Measurements from ENCODE around the gene PALD1. TPM values are rescaled to one million over a fixed set of nuclear protein-coding genes. Genes with fewer than 3 reads are reported as not detected.

The PALD1 gene
- total RNA-seq, 4 donors from 2014 or later, result 10.4 to 19.1 (median 12.8) TPM

- no peak for DNase-seq (ENCODE audit: extremely low spot score)
- H3K4me3 ChIP-seq, result no peak overlapping the region
- peaks cover 40 to 70% (median 55%) of the 10 kb centered on the region in 4 donors for H3K4me1 ChIP-seq
- intact Hi-C loops (cut with DNase I), result no loop called here
- TF ChIP-seq CTCF (IDR thresholded peaks at IDR 0.05) (no peak), POLR2A (IDR thresholded peaks at IDR 0.05; ENCODE audit: low read depth) (no peak), EP300 (IDR thresholded peaks at IDR 0.05) (no peak), POLR2AphosphoS5 (IDR thresholded peaks at IDR 0.05) (no peak)
- 85% methylated on average over 4 of the region's 4 CpGs for WGBS
- H3K27me3 ChIP-seq, result no peaks in the 10 kb centered on the region
- H3K27ac ChIP-seq (replicated peaks in 1 of 4), result no peak overlapping the region
- no peaks in the 10 kb centered on the region for H3K9me3 ChIP-seq
- H3K36me3 ChIP-seq, result no peaks in the 10 kb centered on the region
These were observed 17.2 kb downstream of the PALD1 start for GRCh38 chr10:70495691-70496261.

GRCh38 chr10:70496341-70497119 is 18.0 kb downstream of the PALD1 start:
- no peak for TF ChIP-seq POLR2A (IDR thresholded peaks at IDR 0.05; ENCODE audit: low read depth)
- no peak for TF ChIP-seq POLR2AphosphoS5 (IDR thresholded peaks at IDR 0.05)
- TF ChIP-seq EP300 (IDR thresholded peaks at IDR 0.05), result no peak
- TF ChIP-seq CTCF (IDR thresholded peaks at IDR 0.05), result no peak
- H3K4me3 ChIP-seq, result no peak overlapping the region

GRCh38 chr10:70497120-70497545 is 18.6 kb downstream of the PALD1 start:
- TF ChIP-seq CTCF (IDR thresholded peaks at IDR 0.05), result no peak
- Histone ChIP-seq H3K36me3 (no peaks in the 10 kb centered on the region), H3K27me3 (no peaks in the 10 kb centered on the region), H3K4me3 (no peak overlapping the region), H3K9me3 (no peaks in the 10 kb centered on the region), H3K4me1 (peaks cover 47 to 64% (median 54%) of the 10 kb centered on the region in 4 donors), H3K27ac (replicated peaks in 1 of 4) (no peak overlapping the region)
- intact Hi-C loops (cut with DNase I), result no loop called here
- WGBS, result 93% methylated on average over 11 of the region's 13 CpGs
- no peak for DNase-seq (ENCODE audit: extremely low spot score)

More at GRCh38 chr10:70496341-70497119, 18.0 kb downstream of the PALD1 start:
- no peaks in the 10 kb centered on the region for H3K36me3 ChIP-seq
- WGBS, result 93% methylated on average over 13 of the region's 13 CpGs
- H3K27ac ChIP-seq (replicated peaks in 1 of 4), result no peak overlapping the region
- DNase-seq (ENCODE audit: extremely low spot score), result no peak
- no peaks in the 10 kb centered on the region for H3K27me3 ChIP-seq
- peaks cover 47 to 68% (median 55%) of the 10 kb centered on the region in 4 donors for H3K4me1 ChIP-seq
- intact Hi-C loops (cut with DNase I), result no loop called here
- no peaks in the 10 kb centered on the region for H3K9me3 ChIP-seq

GRCh38 chr10:70498970-70499835 is 20.6 kb downstream of the PALD1 start:
- peak overlapping the region in 3 of 4 donors; percentile 22 to 55 (median 40) for H3K27ac ChIP-seq (replicated peaks in 1 of 4)
- DNase-seq (ENCODE audit: extremely low spot score), result no peak
- no peak for TF ChIP-seq EP300 (IDR thresholded peaks at IDR 0.05)
- no peak for TF ChIP-seq CTCF (IDR thresholded peaks at IDR 0.05)
- TF ChIP-seq POLR2A (IDR thresholded peaks at IDR 0.05; ENCODE audit: low read depth), result no peak
- H3K4me3 ChIP-seq, result no peak overlapping the region
- no peaks in the 10 kb centered on the region for H3K27me3 ChIP-seq
- H3K9me3 ChIP-seq, result no peaks in the 10 kb centered on the region
- 64% methylated on average over 10 of the region's 10 CpGs for WGBS
- peaks cover 30 to 48% (median 36%) of the 10 kb centered on the region in 4 donors for H3K4me1 ChIP-seq
- no peaks in the 10 kb centered on the region for H3K36me3 ChIP-seq
- intact Hi-C loops (cut with DNase I), result no loop called here

Data from esophagus muscularis mucosa (tissue), 4 donors.